GM18909 (cell line): ENCODE measurements around the gene ANKRD45.
"Not testable (repeated sequence)": the region's sequence is repeated elsewhere in the genome, so short reads cannot be mapped to it uniquely, and the experiment has no call there.

Experiments
- ATAC-seq: cut with Tn5 transposase; IDR thresholded peaks from one replicate; pipeline ENCODE4 v1.9.1; 2021; ENCODE audit warnings: mild to moderate bottlenecking; ENCODE audit not compliant: unreplicated experiment, poor library complexity

Gene ANKRD45, protein sequence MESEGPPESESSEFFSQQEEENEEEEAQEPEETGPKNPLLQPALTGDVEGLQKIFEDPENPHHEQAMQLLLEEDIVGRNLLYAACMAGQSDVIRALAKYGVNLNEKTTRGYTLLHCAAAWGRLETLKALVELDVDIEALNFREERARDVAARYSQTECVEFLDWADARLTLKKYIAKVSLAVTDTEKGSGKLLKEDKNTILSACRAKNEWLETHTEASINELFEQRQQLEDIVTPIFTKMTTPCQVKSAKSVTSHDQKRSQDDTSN

DNA sequence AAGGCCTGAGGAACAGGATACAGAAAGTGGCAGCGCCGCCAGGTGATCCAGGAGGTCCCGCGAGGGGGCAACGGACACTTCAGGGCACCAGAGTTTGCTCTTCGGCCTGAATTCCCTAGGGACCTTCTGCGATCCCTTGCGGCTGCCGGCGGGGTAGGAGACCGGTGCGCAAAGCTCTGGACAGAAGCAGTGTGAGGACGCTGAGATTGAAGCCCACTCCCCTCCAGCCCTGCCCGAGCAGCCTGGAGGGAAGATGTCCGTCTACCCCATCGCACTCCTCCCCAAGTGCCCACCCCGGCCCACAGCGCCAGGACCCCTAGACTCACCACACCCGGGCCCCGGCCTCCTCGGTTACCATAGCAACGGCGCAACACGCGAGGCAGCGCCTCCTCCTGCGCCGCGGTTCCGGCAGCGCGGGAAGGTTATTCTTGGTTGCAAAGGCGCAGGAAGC, at the start of gene ANKRD45:
Gene ANKRD45 (minus strand): TSS at position 361 of the 451 bp plus-strand sequence. CDS start 10,433 bp downstream, outside the sequence.
- no peak for ATAC-seq

DNA sequence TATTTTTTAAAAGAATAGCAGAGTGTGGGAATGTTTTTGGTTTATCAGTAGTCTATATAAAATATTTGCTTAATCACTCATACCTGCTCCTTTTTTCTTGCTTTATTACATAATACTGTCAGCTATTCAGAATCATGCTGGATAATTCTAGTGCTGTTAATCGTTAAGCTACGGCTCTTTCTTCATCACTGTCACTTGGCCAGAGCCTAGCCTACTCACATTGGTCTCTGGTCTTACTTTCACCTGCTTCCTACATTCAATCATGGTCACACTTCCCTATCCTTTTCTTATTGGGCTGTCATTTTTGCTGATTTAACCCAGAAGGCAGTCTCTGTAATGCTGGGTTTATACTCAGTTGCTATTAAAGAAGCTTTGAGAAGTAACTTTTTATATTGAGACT, 47.6 kb upstream of the ANKRD45 start:
- ATAC-seq = no peak

DNA sequence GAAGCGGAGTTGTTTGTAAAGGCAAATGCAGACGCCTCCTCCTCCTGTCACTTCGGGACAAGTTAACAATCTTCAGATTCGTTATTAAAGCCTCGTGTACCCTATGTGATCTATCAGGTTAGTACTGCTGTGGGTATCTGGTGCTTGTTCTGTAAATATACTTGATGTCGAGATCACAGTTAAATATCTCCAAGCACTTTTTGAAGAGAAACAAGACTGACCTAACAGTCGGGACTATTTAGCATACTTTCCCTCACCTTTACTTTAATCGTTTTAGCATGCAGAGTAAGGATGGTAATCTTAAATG, 45.8 kb upstream of the ANKRD45 start:
- ATAC-seq = no peak

DNA sequence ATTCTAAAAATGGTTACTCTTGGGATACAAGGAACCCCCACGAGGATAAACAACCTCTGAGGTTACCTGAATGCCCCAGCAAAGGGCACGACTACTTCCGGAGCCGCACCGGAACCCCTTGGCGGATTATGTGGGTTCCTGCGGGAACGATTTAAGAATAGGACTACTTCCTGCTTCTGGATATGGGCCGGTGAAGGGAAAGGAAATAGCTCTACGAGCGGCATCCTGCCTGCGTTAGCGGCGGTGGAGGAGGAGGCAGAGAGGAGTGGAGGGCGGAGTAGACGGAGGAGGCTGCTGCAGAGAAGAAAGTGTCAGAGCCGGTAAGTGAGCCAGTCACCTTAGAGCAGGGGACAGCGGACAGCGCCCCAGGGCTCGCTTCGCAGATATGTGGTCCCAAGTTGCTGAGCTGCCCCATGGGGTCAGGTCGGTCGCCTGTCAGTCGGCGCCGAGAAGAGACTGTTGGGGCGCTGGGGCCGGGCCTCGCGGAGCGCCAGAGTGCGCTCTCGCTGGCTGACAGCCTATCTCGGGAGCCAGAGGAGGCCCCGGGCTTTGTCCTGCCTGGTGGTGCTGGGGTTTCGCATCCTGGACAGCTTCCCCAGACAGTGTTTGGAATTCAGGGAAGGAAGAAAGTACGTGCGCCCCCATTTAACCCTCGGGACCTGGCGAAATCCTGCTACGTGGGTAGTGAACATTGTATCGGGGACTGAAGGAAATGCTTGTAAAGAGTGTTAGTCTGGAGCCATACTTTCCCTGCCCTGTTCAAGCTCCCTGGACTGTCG, 45.3 kb upstream of the ANKRD45 start, which contains the start of gene KLHL20:
Gene KLHL20 (plus strand): TSS at position 223 of the 779 bp plus-strand sequence. CDS start 1,063 bp downstream, outside the sequence.
- peak; percentile 94 for ATAC-seq

DNA sequence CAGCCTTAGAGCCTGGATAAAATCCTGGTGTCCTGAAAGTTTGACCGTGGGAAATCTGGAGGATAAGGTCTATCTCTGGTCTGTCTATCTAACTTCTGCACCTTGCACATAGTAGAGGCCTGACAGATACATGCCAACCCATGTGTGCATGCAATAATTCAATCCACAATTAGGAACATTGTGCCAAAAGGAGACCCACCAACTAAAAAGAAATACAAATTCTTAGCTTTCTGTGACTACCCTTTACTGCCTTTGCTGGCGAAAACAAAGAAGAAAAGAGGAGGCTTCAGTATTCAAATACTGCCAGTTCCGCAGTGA, 44.7 kb upstream of the ANKRD45 start:
- no peak for ATAC-seq

DNA sequence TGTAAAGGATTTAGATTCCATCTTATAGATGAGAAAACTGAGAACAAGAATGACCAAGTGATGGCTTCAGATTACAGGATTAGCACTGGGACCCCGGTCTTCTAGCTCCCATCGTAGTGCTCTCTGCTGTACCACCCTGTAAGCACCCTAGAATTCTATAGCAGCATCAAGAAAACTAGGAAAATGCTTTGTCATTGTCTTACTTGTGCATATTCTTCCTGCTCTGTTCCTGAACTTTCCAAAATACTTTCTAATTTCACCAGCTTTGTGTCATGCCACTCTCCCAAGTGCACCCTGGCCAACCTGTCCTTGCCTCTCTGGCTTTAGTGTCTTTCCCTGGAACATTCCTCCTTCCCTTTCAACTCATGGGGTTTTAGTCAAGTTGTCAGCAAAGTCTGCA, 39.1 kb upstream of the ANKRD45 start:
- no peak for ATAC-seq

DNA sequence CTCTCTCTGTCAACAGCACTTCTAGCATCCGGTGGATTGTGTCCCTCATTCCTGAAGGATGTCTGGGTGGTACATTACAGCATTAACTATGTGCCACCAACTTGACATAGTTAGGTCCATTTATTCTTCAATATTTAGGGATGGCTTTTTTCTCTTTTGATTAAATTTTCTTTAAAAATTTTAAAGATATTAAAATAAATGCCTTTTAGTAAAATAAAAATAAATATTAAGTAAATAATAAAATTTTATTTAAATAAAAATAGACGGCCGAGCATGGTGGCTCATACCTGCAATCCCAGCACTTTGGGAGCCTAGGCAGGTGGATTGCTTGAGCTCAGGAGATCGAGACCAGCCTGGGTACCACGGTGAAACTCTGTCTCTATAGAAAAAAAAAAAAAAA, 35.5 kb upstream of the ANKRD45 start:
- ATAC-seq = no peak

DNA sequence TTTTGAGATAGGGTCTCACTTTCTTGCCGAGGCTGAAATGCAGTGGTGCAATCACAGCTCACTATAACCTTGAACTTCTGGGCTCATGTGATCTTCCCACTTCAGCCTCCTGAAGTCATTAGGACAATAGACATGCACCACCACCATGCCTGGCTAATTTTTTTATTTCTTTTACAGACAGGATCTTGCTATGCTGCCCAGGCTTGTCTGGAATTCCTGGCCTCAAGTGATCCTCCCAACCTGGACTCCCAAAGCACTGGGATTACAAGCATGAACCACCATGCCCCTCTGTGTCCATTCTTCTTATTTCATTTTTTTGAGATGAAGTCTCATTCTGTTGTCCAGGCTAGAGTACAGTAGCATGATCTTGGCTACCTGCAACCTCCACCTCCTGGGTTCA, 33.1 kb upstream of the ANKRD45 start:
- no peak for ATAC-seq

DNA sequence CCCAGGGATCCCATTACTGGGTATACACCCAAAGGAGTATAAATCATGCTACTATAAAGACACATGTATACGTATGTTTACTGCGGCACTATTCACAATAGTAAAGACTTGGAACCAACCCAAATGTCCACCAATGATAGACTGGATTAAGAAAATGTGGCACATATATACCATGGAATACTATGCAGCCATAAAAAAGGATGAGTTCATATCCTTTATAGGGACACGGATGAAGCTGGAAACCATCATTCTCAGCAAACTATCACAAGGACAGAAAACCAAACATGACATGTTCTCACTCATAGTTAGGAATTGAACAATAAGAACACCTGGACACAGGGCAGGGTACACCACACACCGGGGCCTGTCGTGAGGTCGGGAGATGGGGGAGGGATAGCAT, 31.6 kb upstream of the ANKRD45 start:
- not testable (repeated sequence) for ATAC-seq

DNA sequence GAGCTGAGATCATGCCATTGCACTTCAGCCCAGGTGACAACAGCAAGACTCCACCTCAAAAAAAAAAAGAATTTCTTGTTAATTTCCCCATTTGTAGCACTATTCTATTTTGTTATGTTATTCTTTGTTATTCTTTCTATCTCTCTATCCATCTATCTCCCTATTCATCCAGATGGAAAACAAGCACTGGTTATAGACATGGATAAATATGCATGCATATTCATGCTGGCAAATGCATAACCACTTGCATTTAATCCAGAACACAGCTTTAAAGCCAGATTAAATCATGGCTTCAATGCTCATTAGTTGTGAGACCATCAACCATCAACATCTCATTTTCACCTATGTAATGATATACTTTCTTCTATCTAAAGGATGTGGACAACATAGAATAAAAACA, 23.6 kb upstream of the ANKRD45 start:
- ATAC-seq = no peak

DNA sequence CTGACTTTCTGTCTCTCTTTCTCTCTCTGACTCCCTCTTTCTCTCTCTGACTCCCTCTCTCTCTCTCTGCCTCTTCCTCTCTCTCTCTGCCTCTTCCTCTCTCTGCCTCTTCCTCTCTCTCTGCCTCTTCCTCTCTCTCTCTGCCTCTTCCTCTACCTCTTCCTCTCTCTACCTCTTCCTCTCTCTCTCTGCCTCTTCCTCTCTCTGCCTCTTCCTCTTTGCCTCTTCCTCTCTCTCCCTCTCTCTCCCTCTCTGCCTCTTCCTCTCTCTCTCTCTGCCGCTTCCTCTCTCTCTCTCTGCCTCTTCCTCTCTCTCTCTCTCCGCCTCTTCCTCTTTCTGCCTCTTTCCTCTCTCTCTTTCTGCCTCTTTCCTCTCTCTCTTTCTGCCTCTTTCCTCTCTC, 18.6 kb upstream of the ANKRD45 start:
- no peak for ATAC-seq

DNA sequence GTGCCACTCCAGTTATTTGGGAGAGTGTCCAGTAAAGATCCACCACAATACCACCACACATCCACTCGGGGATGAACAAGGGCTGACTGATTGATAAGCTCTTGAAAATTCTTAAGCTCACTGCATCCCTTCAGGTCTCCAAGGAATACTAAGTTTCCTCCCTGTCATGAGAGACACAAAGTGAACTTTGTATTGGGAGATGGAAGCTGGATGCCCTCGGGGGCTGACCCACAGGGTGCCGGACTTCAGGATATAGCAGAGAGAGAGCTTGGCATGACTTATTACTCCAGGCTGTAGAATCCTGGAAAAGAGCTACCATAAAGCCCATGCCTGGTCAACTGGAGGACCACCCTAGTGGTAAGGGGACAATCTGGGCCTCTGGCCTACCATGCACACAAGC, 15.5 kb upstream of the ANKRD45 start:
- ATAC-seq = not testable (repeated sequence)

DNA sequence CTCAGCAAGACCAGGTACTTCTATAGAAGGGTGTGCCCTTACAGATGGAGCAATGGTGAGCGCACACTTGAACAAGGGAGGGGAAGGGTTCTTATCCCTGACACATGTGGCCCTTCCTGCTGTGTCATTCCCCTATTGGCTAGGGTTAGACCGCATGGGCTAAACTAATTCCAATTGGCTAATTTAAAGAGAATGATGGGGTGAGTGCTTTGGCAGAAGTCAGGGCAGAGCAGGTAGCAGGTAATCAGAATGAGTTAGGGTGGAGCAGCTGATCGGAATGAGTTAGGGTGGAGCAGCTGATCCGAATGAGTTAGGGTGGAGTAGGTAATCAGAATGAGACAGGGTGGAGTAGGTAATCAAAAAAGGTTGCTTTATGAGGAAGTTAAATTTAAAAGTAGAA, 14.2 kb upstream of the ANKRD45 start:
- ATAC-seq = not testable (repeated sequence)

DNA sequence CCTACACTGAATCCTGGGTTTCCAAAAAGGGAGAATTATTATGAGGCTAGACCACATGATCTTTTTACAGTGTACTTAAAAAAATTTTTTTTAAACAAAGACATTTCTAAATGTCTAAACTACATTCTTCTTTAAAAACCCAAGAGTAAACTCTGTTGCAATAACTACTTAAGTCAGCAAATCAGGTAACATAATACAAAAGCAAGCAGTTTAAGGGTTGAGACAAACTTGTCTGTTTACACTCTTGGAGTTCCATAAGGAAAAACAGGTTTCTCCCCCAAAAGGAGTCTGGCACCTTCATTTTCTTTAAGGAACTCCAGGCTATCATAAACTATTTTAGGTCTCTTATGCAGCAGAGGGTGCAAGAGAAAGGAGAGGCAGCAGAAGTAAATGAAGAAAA, 12.5 kb upstream of the ANKRD45 start:
- no peak for ATAC-seq

DNA sequence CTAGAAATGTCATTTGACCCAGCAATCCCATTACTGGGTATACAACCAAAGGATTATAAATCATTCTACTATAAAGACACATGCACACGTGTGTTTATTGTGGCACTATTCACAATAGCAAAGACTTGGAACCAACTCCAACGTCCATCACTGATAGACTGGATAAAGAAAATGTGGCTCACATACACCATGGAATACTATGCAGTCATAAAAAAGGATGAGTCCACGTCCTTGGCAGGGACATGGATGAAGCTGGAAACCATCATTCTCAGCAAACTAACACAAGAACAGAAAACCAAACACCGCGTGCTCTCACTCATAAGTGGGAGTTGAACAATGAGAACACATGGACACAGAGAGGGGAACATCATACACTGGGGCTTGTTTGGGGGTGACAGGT, 10.5 kb upstream of the ANKRD45 start:
- not testable (repeated sequence) for ATAC-seq

DNA sequence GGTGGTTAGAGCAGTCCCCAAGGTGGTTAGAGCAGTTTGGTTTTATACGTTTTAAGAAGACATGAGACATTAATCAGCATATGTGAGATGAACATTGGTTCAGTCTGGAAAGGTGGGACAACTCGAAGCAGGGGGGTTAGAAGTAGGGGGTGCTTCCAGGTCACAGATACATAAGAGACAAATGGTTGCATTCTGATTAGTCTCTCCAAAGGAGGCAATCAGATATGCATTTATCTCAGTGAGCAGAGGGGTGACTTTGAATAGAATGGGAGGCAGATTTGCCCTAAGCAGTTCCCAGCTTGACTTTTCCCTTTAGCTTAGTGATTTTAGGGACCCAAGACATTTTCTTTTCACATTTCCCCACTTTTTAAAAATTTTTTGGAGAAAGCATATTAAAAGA, 4.8 kb upstream of the ANKRD45 start:
- not testable (repeated sequence) for ATAC-seq

DNA sequence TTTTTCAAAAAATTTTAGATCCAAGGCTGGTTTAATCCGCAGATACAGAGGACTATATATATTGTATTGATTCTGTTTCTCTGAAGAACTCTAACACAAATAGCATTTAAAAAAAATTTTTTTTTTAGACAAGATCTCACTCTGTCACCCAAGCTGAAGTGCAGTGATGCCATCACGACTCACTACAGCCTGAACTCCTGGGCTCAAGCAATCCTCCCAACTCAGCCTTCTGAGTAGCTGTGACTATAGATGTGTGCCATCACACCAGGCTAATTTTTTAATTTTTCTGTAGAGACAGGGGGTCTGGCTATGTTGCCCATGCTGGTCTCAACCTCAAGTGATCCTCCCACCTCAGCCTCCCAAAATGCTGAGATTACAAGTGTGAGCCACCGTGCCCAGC, 3.0 kb downstream of the ANKRD45 start:
- no peak for ATAC-seq

DNA sequence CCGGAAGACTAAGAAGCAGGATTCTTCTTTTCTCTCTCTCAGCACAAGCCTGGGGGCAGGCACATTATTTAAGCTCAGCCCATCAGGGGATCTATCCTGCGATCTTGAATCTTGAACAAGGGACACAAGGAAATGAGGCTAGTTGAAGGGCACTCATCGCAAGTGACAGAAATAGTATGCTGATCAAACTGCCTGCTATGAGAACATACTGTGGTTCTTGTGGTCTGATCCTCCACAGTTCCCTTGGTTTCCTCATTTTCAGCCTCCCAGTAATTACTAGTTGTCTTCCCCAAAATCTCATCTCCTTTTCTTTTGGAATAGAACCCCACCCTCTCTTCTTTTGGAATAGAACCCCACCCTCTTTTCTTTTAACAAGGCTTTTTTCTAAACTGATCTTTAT, 6.5 kb downstream of the ANKRD45 start:
- ATAC-seq = no peak

DNA sequence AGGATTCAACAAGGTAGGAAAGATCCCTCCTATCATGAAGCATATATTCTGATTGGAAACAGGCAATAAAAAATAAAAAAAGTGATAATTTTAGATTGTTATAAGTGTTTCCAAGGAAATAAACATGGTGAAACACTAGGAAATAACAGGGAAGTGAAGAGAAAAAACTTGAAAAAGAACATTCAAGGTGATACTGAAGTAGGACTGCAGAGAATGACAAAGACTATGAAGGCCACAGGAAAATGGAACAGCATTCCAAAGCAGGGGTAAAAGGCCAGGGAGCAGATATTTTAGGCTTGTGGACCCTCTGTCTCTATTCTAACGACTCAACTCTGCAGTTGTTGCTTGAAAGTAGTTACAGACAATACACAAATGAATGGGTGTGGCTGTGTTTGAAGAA, 7.9 kb downstream of the ANKRD45 start:
- no peak for ATAC-seq

DNA sequence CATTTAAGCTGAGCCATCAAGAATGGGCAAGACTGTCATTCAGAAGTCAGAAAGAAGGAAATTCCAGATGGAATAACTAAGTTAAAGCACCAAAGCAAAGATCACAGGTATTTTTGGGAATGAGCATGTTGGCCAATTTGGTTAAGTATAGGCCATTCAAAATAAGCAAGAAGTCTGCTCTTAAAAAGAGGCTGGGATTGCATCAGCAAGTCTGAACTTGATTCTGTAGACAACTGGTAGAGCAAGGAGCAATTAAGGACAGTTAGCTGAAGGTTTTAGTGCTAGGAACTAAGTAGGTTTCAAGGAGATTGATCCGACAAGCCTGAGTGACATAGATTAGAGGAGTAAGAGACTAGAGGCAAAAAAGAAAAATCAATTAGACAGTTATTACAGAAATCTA, 8.4 kb downstream of the ANKRD45 start:
- ATAC-seq = no peak

DNA sequence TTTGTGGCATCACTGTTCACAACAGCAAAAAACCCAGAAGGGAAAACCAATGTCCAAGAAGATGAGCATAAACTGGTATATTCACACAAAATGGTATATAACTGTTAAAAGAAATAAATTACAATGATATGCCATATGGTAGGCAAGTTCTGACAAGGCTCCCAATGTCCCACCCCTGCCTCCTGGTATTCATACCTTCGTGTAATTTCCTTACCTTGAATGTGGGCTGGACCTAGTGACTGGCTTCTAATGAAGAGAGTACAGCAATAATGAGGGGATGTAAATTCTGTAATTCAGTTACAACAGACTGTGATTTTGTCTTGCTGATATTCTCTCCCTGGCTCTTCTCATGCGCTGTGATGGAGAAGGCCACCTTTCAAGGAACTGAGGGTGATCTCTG, 9.3 kb downstream of the ANKRD45 start:
- no peak for ATAC-seq
